Measurements from ENCODE around the gene PPP1CA.
"Not testable (repeated sequence)": the region's sequence is repeated elsewhere in the genome, so short reads cannot be mapped to it uniquely, and the experiment has no call there.

Gene PPP1CA

DNA sequence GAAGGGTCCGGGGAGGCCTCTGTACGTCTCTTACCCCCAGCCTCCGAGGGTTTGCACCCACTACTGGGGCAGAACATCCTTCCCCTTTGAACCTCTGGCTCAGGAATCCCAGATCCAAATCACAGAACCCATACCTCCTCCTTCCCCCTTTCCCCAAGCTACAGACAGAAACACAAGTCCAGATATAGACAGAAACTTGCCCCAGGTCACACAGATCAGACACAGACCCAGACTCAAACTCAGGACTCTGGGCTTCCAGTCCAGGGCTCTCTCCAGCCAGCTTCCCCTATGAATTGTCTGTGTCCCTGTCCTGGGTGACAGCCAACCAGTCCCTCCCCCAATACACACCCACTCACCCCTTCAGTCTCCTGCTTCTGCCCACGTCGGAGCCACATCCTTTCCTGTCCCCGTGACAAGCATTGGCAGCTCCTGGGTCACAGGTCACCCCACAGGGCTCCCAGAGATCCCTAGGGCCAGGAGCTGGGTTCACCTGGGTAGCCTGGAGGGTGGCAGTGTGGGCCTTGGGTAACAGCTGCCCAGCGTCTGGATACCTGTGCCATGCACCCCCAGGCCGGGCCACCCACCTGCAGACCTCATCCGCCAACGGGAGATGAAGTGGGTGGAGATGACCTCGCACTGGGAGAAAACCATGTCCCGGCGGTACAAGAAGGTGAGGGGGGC lies 3.0 kb upstream of the PPP1CA start:
- DNase-seq (ENCODE audit: low read depth in 3 of 3): no peak

DNA sequence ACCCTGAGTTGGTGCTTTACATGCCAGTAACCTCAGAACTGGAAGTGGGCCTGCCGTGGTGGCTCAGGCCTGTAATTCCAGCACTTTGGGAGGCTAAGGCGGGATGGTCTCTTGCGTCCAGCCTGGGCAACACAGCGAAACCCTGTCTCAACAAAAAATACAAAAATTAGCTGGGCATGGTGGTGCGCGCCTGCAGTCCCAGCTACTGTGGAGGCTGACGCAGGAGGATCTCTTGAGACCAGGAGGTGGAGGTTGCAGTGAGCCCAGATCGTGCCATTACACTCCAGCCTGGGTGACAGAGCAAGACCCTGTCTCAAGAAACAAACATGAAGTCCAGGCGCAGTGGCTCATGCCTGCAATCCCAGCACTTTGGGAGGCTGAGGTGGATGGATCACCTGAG lies 1.4 kb upstream of the PPP1CA start:
- DNase-seq (ENCODE audit: low read depth in 3 of 3): not testable (repeated sequence)

DNA sequence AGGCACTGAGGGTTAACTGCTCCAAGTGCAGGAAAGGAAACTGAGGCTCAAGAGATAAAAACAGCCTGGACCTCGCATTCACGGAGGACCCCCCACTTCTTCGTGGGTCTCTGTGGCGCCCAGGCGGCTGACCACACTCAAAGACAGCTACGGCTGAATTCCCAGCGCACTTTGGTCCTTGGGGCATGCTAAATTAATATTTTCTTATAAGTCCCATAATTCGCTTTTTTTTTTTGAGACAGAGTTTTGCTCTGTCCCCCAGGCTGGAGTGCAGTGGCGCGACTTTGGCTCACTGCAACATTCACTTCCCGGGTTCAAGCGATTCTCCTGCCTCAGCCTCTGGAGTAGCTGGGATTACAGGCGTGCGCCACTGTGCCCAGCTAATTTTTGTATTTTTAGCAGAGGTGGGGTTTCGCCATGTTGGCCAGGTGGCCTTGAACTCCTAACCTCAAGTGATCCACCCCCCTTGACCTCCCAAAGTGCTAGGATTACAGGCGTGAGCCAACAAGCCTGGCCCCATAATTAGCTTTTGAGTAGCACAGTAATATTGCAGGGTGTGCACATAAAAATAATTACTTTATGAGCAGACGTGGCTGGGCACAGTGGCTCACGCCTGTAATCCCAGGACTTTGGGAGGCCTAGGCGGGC lies 658 bp upstream of the PPP1CA start:
- not testable (repeated sequence) for DNase-seq (ENCODE audit: low read depth in 3 of 3)

DNA sequence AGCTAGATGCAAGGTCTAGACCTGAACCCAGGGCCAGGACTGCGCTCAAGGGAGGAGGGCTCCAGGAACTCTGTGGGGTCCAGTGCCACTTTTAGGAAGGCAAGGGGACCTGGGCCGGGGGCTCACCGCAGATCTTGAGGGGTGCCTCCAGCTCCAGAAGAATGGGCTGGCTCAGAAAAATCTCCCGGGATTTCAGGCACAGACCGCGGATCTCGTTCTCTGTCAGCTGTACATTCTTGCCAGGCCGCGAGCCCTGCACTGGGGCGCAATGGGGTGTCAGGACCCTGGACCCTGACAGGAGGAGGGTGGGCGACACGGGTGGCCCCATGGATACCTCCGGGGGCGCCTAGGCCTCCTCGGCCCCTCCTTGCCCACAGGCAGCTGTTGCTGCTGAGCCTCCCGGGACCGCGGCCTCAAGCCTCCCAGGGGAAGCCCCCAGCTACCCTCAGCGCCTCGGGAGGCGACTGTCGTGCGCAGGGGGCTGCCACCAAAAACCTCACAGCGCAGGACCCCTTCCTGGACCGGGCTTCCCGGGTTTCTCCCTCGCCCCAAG lies 640 bp downstream of the PPP1CA start:
- DNase-seq (ENCODE audit: low read depth in 3 of 3): no peak

DNA sequence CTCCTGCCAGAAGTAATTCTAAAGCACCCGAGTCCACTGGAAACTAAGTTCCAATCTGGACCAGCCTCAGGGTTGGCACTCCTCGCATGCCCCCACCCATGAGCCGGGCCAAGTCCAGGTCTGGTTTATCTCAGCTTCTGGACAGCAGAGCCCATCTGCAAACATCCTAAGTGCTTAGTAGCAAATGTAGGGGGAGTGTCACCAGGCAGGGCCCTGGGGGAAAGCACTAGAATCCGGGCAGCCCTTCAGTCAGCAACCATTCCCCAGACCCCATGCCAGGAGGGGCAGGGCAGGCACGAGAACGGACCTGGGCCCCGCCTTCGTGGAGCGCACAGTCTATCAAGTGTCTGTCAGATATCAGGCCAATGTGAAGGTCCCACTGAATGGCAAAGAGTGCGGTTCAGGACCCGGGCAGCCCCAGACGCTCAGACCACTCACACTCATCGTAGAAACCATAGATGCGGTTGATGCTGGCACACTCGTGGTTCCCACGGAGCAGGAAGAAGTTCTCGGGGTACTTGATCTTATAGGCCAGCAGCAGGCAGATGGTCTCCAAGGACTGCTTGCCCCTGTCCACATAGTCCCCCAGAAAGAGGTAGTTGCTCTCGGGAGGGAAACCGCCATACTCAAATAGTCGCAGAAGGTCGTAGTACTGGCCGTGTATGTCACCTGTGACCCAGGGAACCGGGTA lies 1.3 kb downstream of the PPP1CA start:
- DNase-seq (ENCODE audit: low read depth in 3 of 3): no peak

DNA sequence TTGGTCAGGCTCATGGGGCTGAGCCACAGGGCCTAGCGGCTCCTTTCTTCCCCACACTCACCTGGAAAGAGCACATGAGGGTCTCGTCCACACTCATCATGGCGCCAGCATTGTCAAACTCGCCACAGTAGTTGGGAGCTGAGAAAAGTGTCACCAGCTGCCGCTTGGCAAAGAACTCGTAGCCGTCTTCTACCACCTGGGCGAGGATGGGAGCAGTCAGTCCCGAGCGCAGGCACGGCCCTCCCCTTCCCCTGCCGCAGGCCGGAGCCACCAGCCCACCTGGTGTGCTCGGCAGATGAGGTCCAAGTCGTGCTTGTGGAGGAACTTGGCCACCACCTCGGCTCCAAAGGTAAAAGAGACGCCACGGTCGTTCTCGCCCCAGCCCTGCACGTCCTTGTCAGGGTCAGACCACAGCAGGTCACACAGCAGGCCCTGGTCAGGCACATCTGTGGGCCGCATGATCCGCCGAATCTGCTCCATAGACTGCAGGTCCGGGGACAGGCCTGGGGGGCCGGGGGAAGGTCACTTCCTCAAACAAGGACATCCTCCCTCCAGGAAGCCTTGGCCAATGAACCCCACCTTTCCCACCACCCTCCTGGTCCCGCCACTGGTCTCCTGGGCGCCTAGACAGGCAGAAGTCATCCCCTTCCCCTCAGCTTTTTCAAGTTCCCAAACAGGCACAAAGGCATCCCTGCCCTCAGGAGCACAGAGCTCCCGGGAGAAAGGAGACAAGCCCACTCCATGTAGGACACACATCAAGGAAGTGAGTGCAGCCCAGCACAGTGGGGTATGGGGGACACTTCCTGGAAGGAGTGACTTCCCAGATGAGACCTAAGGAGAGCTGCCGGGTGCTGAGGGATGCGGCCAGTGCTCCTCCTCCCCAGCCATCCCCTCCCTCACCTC lies 2.7 kb downstream of the PPP1CA start:
- no peak for DNase-seq (ENCODE audit: low read depth in 3 of 3)

DNA sequence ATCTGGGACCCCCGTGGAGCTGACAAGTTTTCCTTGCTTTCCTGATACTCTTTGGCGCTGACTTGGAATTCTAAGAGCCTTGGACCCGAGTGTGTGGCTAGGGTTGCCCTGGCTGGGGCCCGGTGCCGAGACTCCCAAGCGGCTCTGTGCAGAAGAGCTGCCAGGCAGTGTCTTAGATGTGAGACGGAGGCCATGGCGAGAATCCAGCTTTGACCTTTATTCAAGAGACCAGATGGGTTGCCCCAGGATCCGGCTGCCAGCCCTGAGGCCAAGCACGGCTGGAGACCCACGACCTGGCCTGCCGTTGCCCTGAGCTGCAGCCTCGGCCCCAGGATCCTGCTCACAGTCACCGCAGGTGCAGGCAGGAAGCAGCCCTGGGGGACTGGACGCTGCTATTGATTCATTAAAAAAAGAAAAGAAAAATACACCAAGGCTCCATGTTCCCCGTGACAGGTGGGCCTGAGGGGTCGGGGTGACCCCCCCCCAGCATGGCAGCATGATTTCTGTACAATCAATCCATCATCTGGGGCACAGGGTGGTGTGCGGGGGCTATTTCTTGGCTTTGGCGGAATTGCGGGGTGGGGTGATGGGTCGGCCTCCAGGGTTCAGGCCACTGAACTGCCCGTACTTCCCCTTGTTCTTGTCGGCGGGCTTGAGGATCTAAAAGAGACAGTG lies 3.5 kb downstream of the PPP1CA start:
- no peak for DNase-seq (ENCODE audit: low read depth in 3 of 3)

DNA sequence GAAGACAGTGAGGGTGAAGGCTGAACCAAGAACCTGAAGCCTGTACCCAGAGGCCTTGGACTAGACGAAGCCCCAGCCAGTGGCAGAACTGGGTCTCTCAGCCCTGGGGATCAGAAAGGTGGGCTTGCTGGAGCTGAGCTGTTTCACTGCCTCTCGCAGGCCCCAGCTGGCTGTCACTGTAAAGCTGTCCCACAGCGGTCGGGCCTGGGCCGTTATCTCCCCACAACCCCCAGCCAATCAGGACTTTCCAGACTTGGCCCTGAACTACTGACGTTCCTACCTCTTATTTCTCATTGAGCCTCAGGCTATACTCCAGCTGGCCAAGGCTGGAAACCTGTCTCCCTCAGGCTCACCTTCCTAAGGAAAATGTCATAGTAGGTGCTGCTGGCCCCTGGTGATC lies 4.1 kb downstream of the PPP1CA start:
- DNase-seq (ENCODE audit: low read depth in 3 of 3): no peak

DNA sequence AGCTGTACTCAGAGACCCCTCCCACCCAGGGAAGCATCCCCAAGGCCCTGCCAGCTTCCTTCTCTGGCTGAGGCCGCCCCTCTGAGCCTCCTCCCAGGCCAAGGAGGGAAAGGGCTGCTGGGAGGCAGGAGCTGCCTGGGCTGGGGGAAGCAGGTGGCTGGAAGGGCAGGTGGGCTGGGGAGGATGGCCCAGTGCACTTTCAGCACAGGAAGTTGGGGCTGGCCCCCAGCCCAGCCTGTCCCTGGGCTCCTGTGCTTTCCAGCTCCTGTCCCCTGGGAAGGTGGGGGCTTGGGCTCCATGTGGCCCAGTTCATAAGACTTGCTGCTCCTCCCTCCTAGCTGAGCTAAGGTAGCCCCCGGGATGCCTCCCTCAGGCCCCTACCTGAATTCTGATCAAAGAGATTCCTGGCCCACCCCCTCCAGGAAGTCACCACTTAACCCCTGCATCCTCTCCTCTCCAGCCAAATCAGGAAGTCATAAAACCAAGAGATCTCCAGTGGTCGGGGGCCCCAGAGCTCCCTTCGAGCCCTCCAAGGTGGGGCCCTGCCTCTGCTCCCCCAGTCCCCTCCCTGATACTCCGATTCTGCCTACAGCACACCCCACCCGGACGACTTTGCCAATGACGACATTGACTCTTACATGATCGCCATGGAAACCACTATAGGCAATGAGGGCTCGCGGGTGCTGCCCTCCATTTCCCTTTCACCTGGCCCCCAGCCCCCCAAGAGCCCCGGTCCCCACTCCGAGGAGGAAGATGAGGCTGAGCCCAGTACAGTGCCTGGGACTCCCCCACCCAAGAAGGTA lies 4.9 kb downstream of the PPP1CA start:
- no peak for DNase-seq (ENCODE audit: low read depth in 3 of 3)

DNA sequence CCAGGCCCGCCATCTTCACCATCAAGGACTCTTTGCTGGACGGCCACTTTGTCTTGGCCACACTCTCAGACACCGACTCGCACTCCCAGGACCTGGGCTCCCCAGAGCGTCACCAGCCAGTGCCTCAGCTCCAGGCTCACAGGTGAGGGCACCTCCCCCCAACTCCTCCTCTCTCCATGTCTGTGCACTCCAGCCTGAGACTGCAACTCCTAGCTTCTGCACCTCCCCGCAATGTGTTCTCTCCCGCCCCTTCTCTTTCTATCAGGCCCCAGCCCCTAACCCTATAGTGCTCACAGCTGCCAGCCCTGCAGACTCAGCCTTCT lies 5.4 kb downstream of the PPP1CA start:
- DNase-seq (ENCODE audit: low read depth in 3 of 3): no peak

DNA sequence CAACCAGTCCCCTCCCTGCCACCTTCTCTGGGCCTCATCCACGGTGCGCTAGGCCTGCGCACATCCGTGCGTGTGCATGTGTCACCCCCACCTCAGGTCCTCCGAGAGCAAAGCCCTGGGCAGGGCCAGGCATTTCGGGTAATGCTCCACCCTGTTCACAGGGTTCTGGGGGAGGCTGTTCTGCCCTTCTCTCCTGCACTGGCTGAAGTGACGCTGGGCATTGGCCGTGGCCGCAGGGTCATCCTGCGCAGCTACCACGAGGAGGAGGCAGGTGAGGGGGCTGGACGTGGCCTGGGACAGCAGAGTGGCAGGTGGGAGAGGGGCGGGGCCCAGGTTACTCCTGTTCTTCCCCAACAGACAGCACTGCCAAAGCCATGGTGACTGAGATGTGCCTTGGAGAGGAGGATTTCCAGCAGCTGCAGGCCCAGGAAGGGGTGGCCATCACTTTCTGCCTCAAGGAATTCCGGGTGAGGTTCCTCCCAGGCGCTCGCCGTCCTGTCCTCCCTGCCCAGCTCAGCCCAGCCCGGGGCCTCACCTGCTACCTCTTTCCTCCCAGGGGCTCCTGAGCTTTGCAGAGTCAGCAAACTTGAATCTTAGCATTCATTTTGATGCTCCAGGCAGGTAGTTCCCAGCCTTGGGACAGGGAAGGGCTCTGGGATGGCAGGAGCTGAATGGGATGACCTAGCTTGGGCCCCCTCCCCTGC lies 6.0 kb downstream of the PPP1CA start:
- no peak for DNase-seq (ENCODE audit: low read depth in 3 of 3)

DNA sequence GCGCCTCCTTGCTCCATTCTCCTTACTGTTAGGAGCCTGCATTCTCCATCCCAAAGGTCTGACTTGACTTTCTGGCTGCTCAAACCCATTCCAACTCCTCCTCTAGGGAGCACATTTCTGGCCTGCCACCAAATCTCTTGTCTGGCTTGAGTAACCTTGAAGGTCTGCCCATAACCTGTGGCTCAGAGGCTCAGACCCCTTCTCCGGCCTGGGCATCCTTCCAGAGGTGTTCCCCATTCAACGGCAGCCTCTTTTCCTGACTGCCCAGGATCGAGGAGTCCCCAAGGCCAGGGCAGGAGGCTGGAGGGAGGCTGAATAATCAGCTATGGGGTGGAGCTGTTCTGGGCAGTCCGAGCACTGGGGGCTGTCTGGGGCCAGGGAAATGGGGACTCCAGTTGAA lies 7.7 kb downstream of the PPP1CA start:
- DNase-seq (ENCODE audit: low read depth in 3 of 3): no peak

DNA sequence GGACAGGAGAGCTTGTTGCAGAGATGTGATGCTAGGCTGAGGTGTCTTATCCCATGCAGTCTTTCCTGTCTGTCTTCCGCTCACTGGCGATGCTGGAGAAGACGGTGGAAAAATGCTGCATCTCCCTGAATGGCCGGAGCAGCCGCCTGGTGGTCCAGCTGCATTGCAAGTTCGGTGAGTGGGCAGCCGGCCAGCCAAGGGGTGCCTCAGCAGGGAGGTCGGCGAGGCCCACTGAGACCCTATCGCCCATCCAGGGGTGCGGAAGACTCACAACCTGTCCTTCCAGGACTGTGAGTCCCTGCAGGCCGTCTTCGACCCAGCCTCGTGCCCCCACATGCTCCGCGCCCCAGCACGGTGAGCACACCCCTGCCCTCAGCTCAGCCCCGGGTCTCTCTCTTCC lies 8.2 kb downstream of the PPP1CA start:
- no peak for DNase-seq (ENCODE audit: low read depth in 3 of 3)

DNA sequence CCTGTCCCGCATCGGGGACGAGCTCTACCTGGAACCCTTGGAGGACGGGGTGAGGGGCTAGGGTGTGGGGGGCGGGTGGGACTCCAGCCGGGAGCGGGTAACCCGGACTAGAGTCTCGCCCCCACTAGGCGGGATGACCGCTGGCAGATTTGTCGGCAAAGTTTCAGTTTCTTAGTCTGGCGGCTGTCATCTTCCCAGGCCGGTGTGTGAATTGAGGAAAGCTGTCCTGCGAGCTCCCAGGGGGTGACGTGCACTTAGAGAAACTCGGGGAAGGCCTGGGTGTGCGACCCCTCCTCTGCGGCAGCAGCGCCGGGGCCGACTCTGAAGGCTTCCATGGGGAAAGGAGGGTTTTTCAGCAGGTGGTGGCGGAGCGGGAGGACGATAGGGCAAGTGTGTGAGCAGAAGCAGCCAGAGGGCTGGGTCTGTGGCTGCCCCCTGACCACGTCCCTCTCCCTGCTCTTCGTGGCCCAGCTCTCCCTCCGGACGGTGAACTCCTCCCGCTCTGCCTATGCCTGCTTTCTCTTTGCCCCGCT lies 9.4 kb downstream of the PPP1CA start:
- DNase-seq (ENCODE audit: low read depth in 3 of 3): no peak

DNA sequence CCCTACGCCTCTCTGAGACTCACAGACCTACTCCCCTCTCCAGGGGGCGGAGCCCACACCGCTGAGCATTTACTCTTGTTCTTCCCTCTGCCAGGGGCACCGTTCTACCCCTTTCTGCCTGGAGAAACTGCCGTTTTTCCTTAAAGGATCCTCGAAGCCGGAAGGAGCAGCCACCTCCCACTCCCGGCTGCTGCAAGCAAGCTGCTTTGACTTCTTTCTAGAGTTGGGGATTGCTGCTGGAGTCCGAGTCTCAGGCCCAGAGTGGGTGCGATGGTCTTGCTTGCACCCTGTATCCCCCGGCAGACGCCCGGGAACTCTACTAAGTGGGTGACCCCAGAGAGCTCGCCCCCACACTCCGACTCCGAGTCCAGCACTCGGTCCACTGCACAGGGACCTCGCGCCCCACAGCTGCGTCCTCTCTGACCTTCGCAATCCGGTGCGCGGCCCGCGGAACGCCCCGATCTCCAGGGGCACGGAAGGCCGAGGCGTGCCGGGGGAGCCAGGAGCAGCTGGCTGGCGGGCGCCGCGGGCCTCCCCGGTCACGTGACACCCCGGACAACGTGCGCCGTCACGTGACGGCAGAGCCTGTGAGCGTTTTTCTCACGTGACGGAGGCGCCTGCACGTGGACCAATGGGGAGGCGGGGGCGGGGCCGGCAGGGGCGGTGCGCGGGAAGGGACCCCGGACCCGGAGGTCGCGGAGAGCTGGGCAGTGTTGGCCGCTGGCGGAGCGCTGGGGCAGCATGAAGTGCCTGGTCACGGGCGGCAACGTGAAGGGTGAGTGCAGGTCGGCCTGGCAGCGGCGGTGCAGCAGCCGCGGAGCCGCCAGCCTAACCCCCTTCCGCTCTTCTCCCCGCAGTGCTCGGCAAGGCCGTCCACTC lies 10.1 kb downstream of the PPP1CA start, which contains the start of gene RAD9A:
TSS of gene RAD9A (plus strand) at position 683 of the 879 bp plus-strand sequence. CDS start at position 742, 59 bp downstream.
- DNase-seq (ENCODE audit: low read depth in 3 of 3): peak; percentile 84 to 90 (median 88)

DNA sequence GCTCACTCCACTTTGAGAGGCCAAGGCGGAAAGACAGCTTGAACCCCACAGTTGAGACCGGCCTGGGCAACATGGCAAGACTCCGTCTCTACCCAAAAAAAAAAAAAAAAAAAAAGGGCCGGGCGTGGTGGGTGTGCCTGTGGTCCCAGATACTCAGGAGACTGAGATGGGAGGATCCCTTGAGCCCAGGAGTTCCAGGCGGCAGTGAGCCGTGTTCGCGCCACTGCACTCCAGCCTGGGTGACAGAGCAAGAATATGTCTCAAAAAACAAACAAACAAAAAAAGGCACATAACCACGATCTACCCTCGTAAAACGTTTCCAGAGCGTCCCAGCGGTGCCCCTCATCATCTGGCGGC lies 10.7 kb downstream of the PPP1CA start:
- DNase-seq (ENCODE audit: low read depth in 3 of 3): no peak

DNA sequence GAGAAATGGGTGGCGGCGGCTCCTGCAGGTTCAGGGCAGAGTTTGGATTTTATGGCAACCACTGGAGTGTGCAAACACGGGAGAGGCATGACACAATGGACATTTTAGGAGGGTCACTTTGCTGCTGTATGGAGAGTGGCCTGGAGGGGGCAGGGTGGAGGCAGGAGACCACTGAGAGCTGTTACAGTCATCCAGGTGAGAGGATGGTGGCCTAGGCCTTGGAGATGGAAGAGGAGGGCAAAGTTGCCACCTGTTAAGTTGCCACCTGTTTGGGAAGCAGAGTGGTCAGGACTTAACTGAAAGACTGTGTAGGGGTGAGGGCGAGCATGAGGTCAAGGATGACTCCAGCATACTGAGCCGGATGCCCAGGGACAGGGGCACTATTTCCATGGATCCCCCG lies 12.2 kb downstream of the PPP1CA start:
- peak in 1 of 3 experiments; percentile 41 for DNase-seq (ENCODE audit: low read depth in 3 of 3)

DNA sequence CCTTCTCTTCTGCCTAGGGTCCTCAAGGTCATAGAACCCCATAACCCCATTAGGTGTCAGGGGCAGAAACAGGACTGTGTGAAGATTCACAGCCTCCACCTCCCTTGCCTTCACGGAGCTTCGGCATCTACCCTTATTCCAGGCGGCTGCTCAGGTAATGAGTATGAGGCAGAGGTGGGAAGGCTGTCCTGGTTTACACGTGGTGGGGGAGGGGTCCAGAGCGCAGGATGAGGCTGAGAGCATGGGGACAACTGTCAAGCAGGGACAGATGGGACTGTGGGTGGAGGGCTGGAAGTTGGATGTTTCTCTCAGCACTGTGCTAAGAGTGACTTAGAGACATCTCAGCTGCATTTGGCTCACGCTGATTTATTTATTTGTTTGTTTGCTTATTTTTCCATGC lies 14.1 kb downstream of the PPP1CA start:
- DNase-seq (ENCODE audit: low read depth in 3 of 3): no peak

DNA sequence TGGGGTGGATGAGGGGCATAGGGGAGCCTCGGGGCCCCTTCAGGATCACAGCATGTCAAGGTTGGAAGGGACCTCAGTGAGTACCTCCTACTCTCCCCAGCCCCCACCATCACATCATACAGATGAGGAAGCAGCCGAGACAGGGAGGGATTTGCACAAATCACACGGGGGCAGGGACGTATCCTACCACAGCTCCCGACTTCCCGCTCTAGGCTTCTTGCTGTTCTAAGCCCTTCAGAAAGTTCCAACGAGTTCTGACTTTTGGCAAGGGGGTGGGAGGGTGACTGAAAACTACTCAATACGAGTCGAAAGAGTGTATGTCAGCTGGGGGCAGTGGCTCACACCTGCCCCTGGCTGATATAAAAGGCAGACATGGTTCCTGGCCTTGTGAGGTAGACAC lies 14.6 kb downstream of the PPP1CA start:
- no peak for DNase-seq (ENCODE audit: low read depth in 3 of 3)
